ENCODE data around the gene SPON2. TPM values are rescaled to one million over a fixed set of nuclear protein-coding genes. Genes with fewer than 3 reads are reported as not detected.

SPON2 gene
- total RNA-seq, 1 donor from 2014 or later, result 32.4 TPM

DNA sequence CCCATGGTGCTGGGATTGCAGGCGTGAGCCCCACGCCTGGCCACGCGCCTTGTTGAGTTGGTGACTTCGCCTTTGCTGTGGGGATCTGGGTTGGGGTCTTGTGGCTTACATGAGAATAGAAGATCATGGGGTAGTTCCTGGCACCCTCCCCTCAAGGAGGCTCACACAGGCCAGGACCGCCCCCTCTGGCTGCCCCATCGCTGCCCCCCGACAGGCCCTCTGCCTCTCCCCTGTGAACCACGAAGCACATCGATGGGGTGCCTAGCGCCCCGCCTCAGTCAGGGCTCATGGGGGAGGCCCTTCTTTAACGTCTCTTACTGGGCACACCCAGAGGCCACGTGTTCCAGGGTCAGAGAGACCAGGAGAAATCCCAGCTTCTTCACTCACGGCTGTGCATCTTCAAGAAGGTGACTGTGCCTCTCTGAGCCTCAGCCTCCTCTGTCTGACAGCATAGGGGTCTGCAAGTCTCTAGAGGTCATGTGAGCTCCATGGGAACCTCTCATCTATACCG, 23.6 kb upstream of the SPON2 start:
- intact Hi-C loops (cut with micrococcal nuclease), result no loop called here

DNA sequence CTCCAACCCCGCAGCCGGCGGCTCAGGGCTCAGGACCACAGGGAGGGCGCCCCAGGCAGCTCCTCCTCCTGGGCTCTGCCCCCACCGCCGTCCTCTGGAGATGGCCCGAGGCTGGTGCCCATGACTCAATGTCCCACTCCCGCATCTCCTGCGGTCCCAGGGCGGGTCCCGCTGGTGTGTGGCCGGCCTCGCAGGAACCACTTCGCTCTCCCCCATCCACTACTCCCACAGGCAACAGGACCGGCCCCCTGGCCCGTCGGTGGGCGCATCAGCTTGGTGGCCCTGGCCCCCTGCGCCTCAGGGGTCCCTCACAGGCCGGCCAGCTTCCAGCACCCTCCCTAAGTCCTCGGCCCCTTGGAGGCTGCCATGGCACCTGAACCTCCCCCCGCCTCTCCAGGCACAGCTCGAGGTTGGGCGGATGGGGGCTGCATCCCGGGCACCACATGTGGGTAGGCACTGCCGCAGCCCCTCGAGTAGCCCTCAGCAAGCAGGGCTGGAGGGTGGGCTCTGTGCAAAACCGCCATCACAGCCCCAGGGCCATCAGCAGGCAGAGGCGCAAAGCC, 22.8 kb upstream of the SPON2 start:
- intact Hi-C loops (cut with micrococcal nuclease), result no loop called here

DNA sequence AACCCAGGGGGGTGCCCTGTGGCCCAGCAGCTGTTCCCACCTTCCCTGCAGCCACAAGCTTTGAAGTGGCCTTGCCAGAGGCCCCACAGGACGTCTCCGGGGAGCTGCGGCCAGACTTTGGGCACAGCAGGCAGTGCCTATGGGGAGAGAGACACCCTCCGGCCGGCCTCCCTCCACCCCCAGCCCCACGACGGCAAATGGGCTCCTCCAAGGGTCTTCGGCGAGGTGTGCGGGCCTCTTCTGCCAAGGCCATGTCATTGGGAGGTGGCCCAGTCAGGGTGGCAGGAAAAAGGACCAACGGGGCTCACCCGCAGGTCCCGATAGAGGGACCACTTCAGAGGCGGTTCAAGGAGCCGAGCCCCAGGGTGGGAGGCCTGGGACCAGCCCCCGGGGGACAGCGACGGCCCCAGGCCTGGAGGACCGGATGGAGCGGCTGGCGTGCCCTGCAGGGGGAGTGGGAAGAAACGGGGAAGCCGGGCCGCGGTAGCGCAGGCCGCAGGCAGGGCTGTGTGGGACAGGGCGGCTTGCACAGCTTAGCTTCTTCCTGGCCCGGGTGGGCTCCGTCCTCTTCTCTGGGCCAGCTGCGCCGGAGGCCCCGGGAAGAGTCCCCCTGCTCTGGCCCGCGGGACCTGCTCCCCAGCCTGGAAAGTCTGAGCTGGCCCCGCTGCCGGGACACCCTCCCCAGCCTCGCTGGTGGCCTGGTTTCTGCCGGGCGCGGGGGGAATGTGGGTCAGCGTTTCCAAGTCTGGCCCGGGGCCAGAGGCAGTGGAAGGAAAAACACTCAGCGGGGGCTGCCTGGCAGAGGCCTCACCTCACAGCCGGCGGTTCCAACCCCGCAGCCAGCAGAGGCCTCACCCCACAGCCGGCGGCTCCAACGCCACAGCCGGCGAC, 21.9 kb upstream of the SPON2 start:
- intact Hi-C loops (cut with micrococcal nuclease), result no loop called here

DNA sequence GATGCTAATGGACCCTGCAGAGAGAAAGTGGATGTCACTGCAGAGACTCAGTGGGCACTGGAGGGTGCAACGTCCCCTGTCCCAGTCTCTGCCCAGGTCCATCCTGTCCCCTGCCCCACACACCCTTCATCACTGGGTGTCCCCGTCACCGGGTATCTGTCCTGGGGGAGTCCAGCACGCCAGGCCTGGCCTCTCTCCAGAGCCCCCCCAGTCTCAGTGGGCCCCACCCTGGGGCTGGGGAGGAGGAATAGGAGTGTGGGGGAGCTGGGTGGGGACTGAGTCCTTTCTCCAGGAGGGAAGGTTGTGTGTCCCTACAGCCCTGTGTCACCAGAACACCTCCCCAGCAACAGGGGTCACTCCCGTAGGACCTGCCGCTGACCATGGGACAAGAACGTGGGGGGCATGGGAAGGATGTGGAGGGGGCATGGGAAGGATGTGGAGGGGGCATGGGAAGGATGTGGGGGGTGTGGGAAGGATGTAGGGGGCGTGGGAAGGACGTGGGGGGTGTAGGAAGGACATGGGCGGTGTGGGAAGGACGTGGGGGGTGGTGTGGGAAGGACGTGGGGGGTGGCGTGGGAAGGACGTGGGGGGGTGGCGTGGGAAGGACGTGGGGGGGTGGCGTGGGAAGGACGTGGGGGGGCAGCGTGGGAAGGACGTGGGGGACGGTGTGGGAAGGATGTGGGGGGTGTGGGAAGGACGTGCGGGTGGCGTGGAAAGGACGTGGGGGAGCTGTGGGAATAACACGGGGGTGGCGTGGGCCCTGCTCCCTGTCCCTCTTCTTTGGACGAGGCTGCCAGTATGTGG, 21.0 kb upstream of the SPON2 start:
- intact Hi-C loops (cut with micrococcal nuclease), result no loop called here

DNA sequence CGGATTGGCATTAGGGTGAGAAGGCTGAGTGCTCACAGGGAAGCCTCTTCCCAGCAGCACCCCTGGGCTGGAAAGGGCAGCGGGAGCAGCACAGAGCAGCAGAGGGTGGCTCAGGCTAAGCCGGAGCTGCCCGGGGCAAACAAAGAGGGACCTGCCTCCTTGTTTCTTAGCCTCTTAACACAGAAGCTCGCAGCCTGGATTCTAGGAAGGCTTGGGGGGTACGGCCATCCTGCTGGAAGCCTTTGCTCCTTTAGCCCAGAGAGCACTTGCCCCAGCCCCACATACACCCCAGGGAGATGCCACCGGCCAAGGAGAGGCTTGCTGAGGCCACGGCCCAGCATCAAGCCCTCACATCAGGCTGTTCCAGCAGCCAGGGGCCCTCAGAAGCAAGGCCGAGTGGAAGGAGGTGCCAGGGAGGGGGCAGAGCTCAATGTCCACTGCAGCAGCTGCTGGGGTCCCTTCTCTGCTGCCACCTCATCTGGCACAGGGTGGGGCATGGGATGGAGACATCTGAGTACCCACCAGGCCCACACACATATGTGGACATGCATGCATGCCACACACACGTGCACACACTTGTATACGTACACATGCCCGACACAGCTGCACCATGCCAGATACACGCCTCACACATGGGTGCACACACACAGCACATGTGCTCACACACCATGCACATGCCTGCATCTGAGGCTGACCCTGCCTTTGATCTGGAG, 20.3 kb upstream of the SPON2 start:
- intact Hi-C loops (cut with micrococcal nuclease), result no loop called here

DNA sequence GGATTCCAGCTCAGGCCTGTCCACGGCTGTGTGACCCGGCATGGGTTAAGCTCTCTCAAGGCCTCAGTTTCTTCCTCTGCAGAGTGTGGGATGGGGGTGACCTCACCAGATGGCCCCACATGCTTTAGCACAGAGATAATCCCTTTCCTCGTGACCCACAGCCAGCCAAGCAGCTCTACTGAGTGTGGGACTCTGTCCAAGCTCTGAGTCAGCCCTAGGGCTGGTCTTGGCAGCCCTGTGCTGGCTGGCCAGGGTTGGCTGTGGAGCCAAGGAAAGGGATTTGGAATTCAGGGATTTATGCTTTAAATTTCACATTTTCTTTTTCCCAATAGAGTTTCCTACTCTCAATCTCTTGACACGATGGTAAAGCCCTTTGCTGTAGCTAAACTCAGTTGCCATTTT, 19.7 kb upstream of the SPON2 start:
- intact Hi-C loops (cut with micrococcal nuclease), result no loop called here

DNA sequence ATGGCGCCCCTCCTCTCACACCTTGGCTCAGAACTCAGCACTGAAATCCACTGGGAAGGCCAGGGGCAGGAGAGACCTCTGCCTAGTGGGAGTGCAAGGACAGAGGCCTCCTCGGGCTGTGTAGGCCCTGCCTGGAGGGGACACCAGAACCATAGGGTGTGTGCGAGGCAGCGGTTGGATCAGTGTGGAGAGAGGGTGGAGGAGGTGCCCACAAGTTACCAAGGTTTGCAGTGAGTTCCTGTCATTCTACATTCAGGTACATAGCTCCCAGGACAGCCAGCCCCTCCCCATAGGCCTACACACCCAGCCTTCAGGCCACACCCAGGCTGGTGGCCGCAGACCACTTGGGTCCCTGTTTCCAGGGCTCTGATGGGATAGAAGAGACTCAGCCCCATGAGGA, 19.2 kb upstream of the SPON2 start:
- intact Hi-C loops (cut with micrococcal nuclease), result no loop called here

DNA sequence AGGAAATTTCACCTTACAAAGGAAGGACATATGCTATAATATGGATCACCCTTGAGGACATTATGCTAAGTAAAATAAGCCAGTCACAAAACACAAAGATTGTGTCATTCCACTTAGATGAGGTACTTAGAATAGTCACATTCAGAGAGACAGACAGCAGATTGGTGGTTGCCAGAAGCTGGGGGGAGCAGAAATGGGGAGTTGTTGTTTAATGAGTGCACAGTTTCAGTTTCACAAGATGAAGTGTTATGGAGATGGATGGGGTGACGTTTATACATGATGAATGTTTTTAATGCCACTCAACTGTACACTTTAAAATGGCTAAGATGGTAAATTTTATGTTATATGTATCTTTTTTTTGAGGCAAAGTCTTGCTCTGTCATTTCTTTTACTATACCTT, 14.8 kb upstream of the SPON2 start:
- intact Hi-C loops (cut with micrococcal nuclease), result loop anchor here (1.0 to 2.0 kb wide), 2 partner anchors 15 to 20 kb away; no protein-coding TSS in a partner anchor

DNA sequence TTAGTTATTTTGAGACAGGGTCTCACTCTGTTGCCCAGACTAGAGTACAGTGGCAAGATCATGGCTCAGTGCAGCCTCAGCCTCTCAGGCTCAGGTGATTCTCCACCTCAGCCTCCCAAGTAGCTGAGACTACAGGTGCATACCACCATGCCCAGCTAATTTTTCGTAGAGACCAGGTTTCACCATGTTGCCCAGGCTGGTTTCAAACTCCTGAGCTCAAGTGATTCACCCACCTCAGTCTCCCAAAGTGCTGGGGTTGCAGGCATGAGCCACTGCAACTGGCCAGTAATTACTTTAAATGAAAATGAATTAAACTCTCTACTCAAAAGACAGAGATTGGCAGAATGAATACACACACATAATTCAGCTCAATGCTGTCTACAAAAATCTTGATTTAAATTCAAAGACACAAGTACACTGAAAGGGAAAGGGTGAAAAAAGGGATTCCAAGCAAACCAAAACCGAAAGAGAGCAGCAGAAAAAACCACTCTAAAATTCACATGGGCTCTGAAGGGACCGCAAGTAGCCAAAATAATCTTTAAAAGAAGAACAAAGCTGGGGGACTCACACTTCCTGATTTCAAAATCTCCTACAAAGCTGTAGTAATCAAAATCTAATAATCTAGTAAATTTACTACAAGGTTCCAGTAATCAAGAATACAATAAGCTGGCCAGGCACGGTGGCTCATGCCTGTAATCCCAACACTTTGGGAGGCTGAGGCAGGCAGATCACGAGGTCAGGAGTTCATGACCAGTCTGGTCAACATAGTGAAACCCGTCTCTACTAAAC, 11.8 kb upstream of the SPON2 start:
- intact Hi-C loops (cut with micrococcal nuclease), result no loop called here

DNA sequence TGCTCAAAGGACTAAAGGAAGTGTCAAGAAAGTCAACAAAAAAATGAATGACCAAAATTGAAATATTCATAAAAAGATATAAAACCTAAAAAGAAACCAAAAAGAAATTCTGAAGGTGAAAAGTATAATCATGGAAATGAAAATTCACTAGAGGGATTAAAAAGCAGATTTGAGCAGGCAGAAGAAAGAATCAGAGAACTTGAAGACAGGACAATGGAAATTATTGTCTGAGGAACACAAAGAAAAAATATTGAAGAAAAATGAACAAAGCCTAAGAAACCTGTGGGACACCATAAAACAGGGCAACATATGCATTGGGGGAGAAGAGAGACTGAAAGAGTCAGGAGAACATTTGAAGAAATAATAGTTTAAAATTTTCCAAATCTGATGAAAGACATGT, 9.9 kb upstream of the SPON2 start:
- intact Hi-C loops (cut with micrococcal nuclease), result no loop called here

DNA sequence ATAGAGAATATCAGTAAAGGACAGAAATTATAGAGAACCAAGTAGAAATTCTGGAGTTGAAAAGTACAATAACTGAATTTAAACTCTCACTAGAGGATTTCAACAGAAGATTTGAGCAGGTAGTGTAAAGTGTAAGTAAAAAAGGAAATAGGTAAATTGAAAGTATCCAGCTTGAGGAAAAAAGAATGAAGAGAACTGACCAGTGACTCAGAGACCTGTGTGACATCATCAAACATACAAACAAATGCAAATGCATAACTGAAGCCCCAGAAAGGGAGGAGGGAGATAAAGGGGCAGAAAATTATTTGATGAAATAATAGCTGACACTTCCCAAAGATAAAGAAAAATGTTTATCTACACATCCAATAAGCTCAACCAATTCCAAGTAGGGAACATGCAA, 8.3 kb upstream of the SPON2 start:
- intact Hi-C loops (cut with micrococcal nuclease), result no loop called here

DNA sequence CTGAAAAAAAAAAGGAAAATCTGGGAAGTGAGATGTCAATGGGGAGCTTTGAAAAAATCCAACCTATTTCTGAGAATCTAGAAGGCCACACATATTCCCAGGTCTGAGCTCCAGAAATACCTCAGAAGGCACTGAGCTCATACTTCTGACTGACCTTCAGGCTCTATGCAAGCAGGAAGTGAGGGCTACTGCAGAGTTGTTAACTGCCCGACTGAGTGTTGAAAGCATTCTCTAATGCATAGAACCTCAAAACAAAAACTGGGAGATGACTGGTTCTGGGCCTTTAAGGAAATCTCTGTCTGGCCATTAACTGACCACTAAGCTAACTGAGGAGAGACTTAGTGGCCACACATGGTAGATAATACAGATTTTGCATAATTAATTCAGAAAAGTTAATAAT, 7.6 kb upstream of the SPON2 start:
- intact Hi-C loops (cut with micrococcal nuclease), result no loop called here

DNA sequence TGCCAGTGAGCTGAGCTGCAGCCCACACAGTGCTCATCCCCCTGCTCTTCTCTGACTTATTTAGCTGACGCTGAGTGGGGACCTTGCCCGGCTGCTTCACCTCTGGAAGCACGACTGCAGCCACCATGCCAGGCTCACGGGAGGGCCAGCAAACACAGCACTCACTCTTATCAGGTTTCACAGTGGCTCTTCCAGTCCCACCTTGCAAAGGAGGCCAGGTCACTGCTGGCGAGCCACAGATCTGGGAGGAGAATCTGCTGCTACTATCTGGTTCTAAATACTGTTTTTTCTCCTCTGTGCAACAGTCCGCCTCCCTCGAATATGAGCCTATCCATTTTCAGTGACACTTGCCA, 6.7 kb upstream of the SPON2 start:
- intact Hi-C loops (cut with micrococcal nuclease), result no loop called here

DNA sequence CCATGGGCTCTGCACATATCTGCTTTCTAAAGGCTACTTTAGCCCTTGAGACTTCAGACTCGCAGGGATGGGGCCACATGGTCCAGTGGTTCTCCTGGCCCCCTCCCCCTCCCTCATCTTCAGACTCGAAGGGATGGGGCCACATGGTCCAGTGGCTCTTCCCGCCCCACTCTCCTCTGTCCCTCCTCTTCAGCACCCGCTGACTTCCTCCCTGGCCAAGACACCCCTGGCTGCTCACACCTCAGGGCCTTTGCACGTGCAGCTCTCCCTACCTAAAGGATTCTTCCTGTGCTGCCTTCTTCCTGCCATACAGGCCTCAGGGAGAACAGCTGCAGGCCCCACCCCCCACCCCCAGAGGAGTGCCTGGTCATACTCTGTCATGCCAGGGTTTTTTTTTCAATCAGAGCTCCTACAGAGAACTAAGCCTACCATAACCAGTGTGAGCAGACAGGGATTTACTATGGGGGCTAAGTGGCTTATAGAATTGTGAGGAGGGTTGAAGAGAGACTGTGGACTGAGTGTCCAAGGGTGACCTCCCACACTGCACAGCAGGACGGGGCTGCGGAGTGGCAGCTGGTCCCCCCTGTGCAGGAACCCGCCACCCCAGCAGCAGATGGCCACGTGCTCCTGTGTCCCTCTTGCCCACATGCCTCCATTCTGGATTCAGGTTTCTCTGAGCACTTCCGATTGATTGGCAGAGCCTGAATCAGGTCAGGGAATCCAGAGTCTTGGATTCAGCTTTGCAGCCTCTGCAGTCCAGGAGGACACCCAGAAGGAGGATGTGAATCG, 6.1 kb upstream of the SPON2 start:
- intact Hi-C loops (cut with micrococcal nuclease), result no loop called here

DNA sequence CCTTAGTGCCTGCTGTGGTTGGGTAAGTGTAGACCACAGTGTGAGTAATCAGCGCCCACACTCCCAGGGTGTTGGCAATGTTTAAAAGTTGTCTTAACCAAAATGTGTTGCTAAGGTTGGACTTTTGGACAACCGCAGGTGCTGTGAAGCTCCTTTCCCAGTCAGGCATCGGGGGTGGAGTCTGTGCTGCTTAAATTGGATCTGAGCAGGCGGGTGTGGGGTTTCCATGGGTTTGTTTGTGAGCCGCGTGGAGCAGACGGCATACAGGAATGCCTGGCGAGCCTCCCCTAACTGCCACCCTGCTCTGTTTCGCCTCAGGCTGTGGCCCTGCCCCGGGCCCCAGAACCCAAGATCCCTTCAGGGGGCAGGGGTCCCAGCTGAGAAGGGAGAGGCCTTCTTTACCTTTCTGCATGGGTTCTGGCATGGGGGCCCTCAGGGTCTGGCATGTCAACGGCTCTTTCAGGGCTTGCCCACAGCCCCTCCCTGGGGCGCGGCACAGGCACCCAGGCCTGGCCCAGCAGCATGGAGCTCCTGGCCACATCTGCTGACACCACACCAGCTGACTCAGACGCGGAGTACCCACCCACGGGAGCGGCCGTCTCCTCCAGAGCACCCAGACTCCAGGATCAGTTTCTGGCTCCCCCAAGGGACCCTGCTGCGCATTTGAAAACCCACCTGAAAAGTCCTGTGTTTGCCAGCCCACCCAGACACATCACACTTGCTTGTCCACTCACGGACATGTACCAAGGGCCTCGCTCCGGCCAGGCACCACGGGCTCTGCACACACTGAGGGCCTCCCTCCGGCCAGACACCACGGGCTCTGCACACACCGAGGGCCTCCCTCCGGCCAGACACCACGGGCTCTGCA, 5.1 kb upstream of the SPON2 start:
- intact Hi-C loops (cut with micrococcal nuclease), result no loop called here

DNA sequence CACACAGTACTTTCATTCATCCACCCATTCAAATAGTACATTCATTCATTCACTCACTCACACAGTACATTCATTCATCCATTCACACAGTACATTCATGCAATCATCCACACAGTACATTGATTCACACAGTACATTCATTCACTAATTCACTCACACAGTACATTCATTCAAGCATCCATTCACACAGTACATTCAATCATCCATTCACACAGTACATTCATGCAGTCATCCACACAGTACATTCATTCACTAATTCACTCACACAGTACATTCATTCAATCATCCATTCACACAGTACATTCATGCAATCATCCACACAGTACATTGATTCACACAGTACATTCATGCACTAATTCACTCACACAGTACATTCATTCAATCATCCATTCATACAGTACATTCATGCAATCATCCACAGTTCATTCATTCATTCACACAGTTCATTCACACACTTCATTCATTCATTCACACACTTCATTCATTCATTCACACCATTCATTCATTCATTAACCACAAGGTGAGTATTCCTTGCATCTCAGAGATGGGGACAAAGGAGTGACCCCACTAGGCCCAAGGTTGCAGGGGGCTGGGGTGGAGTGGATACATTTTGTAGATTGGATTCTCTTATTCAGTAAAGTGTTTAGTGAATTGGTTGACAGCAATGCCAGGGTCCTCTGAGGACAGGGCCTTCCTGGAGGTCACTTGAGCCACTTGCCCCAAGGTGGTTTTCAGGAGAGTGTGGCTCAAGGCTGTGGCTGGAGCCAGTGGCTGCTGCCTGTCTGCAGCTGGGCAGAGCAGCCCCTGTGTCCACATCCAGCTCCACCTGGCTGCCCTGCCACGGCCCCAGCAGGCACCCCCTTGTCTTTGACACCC, 4.3 kb upstream of the SPON2 start:
- intact Hi-C loops (cut with micrococcal nuclease), result no loop called here

DNA sequence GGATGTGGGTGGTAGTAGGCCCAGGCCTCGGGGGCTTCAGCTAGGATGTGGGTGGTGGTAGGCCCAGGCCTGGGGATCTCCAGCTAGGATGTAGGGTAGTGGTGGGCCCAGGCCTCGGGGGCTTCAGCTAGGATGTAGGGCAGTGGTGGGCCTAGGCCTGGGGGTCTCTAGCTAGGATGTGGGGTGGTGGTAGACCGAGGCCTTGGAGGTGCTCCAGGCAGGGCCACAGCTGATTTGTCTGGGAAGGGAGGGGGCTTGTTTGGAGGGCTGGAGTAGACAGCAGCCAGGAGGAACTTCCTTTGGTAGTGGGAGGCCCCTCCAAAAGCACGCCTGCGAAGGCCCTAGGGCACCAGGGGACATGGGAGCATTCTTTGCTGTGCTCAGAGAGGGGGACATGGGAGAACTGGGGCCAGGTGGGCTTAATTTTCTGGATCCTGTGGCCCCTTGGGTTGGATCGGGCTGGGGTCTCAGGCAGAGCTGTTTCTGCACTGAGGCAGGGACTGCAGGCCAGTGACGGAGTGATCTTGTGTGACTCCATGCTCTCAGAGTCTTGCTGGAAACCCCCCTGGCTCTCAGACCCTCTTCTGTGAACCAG, 3.3 kb upstream of the SPON2 start:
- intact Hi-C loops (cut with micrococcal nuclease), result no loop called here

All from T-helper 2 cell treated with Interferon-gamma antibody and Interleukin-4, amounts not matched to agents 100 ng/mL and 5 ng/mL, for 36 hours (primary cell).